Measurements from ENCODE around the gene TMEM201. TPM values are rescaled to one million over a fixed set of nuclear protein-coding genes. Genes with fewer than 3 reads are reported as not detected.

Gene TMEM201
- total and polyA plus RNA-seq, 2 of the 13 experiments (the other 11 are each of a cell fraction or from before 2014, with no cell fraction given): 1.5 to 8.2 TPM

DNA sequence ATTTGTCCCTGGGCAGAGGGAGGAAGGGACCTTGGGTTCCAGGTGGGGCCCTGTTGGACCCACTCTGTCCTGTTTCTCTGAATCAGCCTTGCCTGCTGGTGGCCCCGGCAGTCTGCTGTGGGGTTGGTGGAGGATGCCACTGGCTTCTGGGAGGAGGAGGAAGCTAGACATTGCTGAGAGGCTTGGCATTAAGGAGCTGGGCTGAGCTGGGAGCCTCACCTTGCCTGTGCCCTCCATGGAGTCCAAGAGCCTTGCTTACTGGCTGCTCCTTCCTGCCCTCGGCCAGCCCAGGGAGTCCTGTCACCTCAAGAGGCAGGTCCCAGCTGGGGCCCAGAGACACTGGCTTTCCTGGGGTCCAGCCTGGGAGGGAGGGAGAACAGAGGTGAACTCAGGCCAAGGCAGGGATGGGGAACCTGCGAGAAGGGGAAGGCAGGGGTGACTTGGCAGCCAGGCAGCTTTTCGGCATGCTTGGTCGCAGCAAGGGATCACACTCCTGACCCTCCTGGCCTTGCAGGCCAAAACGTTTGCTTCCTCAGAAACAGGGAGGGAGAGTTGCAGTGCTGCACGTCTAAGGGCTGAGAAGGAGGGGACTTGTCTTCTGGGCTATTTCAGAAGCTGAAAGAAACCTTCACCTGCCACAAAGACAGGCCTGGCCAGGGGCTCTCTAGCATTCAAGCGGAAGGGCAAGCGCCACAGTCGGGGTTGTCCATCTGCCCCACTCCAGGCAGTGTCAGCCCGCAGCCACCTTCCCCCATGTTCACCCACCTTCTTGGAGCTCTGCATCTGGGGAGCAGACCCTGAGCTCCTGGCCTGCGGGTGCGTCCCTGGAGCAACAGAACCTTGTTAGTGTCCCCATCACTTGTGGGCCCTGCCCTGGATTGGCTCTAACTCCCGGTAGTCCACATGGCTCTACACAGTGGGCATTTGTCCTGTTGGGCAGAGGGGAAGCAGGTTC lies 8.9 kb downstream of the TMEM201 start:
- Histone ChIP-seq H2AFZ (ENCODE audit: low read length) (no peak overlapping the region), H3K79me2 (ENCODE audit: insufficient read depth, low read length) (peaks cover 24% of the 10 kb centered on the region), H3K4me1 (ENCODE audit: insufficient read depth, low read length) (peaks cover 19% of the 10 kb centered on the region), H4K20me1 (ENCODE audit: insufficient read depth, low read length) (peaks cover 15% of the 10 kb centered on the region), H3K9ac (ENCODE audit: insufficient read depth, low read depth, low read length) (no peak overlapping the region), H3K27ac (ENCODE audit: extremely low read length, insufficient read depth, low read length) (no peak overlapping the region), H3K9me3 (ENCODE audit: low read length) (no peaks in the 10 kb centered on the region), H3K4me2 (ENCODE audit: low read depth, low read length) (no peak overlapping the region), H3K4me3 (replicated peaks in 1 of 3; ENCODE audit: insufficient read depth in 1 of 3, low read depth in 2 of 3, low read length in 3 of 3) (no peak overlapping the region), H3K27me3 (ENCODE audit: control insufficient read depth in 1 of 2, insufficient read depth in 2 of 2, low read length in 2 of 2) (no peaks in the 10 kb centered on the region), H3K36me3 (replicated peaks in 1 of 2; ENCODE audit: control insufficient read depth in 1 of 2, insufficient read depth in 2 of 2, low read length in 2 of 2) (peaks cover 23 to 45% of the 10 kb centered on the region in 2 experiments; a peak in 4 of 5 replicates)
- WGBS (ENCODE audit: low lambda C conversion rate): 93% methylated on average over 11 of the region's 14 CpGs
- in situ Hi-C loops (cut with HindIII; ENCODE audit: extremely low pct_ligation_motif_present, low pct_unique_long_range_greater_than_20kb) (no loop called here), intact Hi-C loops (cut with micrococcal nuclease; ENCODE audit: unreplicated experiment) (no loop called here)
- no TSS peak for BruUV-seq (replicated peaks)
- FAIRE-seq (no peak), DNase-seq (ENCODE audit: low spot score) (no peak), ATAC-seq (no peak)
- ChIA-PET CTCF (ENCODE audit: low intra/inter-chr PET ratio, low total read pairs) (no interaction called here), POLR2A (no interaction called here)
- TF ChIP-seq DZIP1 (CRISPR knock-in tag; IDR thresholded peaks at IDR 0.05): no peak
- no peak for TF ChIP-seq ZNF432 (CRISPR knock-in tag; IDR thresholded peaks at IDR 0.05; ENCODE audit: borderline replicate concordance)
- no peak for TF ChIP-seq SMARCE1 (IDR thresholded peaks at IDR 0.05; ENCODE audit: borderline replicate concordance)
- no peak for TF ChIP-seq FOXK2 (IDR thresholded peaks at IDR 0.05)
- no peak for TF ChIP-seq ZNF235 (CRISPR knock-in tag; IDR thresholded peaks at IDR 0.05; ENCODE audit: borderline replicate concordance)
- no peak for TF ChIP-seq ZNF205 (CRISPR knock-in tag; IDR thresholded peaks at IDR 0.05)
- TF ChIP-seq MBD4 (IDR thresholded peaks at IDR 0.05; ENCODE audit: borderline replicate concordance, low read length): no peak
- no peak for TF ChIP-seq MED13 (CRISPR knock-in tag; IDR thresholded peaks at IDR 0.05)
- no peak for TF ChIP-seq PHB2 (IDR thresholded peaks at IDR 0.05; ENCODE audit: partially characterized antibody)
- no peak for TF ChIP-seq ZNF562 (CRISPR knock-in tag; IDR thresholded peaks at IDR 0.05; ENCODE audit: borderline replicate concordance)
- no peak for TF ChIP-seq SOX6 (IDR thresholded peaks at IDR 0.05)
- TF ChIP-seq SOX6 (CRISPR knock-in tag; IDR thresholded peaks at IDR 0.05): no peak
- TF ChIP-seq ZNF781 (CRISPR knock-in tag; IDR thresholded peaks at IDR 0.05; ENCODE audit: borderline replicate concordance, not compliant biosample characterization): no peak
